ENCODE results near the gene COX4I2. TPM values are rescaled to one million over a fixed set of nuclear protein-coding genes. Genes with fewer than 3 reads are reported as not detected.
A peak's percentile ranks its signal among the peaks of the same experiment; 100 is the strongest.

Gene COX4I2
- not detected for total RNA-seq
- not detected for polyA plus RNA-seq

- H3K4me1 ChIP-seq (ENCODE audit: insufficient read depth, low read length), result peaks cover under 1% of the 10 kb centered on the region
- no peak within 1 kb of the TSS for H3K4me3 ChIP-seq (ENCODE audit: low read length)
- no peaks in the 10 kb centered on the region for H3K36me3 Mint-ChIP-seq
- DNase-seq, result no peak
- H3K4me1 Mint-ChIP-seq, result peaks cover 1 to 8% (median 3%) of the 10 kb centered on the region in 3 donors
- H3K27ac Mint-ChIP-seq, result peak within 1 kb of the TSS in 1 of 8 donors; percentile 29
- peaks cover 2 to 17% of the 10 kb centered on the region in 2 donors for H3K27me3 Mint-ChIP-seq
- no peak within 1 kb of the TSS for H3K27ac ChIP-seq (ENCODE audit: low read depth, low read length)
- no peaks in the 10 kb centered on the region for H3K9me3 Mint-ChIP-seq
- peaks cover 4% of the 10 kb centered on the region for H3K27me3 ChIP-seq (ENCODE audit: insufficient read depth, low read length, poor library complexity, severe bottlenecking)
- POLR2A ChIA-PET, result no interaction called here
- H3K4me3 Mint-ChIP-seq, result no peak within 1 kb of the TSS
- CTCF ChIA-PET, result interaction anchor here (0.8 kb wide), 1 partner anchor 86 kb away, joined by 3 read pairs; no protein-coding TSS in a partner anchor
- H3K36me3 ChIP-seq (ENCODE audit: insufficient read depth, low read length), result no peaks in the 10 kb centered on the region
- no peaks in the 10 kb centered on the region for H3K9me3 ChIP-seq (ENCODE audit: low read length)
Observed at GRCh38 chr20:31637660-31638059, at the start of gene COX4I2. Gene COX4I2 (plus strand): TSS chr20:31637912. CDS start chr20:31639018, 1,106 bp downstream.

DNA sequence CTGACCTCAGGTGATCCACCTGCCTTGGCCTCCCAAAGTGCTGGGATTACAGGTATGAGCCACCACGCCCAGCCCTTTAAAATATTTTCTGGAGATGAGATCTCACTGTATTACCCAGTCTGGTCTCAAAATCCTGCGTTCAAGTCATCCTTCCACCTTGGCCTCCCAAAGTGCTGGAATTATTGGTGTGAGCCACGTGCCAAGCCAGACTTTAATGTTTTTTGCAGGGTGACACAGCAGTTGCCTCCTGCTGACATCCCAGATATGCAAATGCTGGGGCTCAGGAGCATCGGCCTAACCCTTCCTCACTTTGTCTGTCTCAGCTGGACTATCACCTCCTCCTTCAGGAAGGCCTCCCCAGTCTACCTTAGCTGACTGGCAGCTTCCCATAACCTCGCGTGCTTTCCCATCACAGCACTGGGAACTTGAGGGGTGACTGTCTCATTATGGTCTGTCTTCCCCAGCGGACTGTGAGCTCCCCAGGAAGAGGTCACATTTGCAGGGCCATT, 46.9 kb upstream of the COX4I2 start:
- H3K9me3 Mint-ChIP-seq, result no peaks in the 10 kb centered on the region
- Histone ChIP-seq H3K27me3 (ENCODE audit: insufficient read depth, low read length, poor library complexity, severe bottlenecking) (peaks cover 10% of the 10 kb centered on the region), H3K27ac (ENCODE audit: low read depth, low read length) (no peak overlapping the region), H3K36me3 (ENCODE audit: insufficient read depth, low read length) (no peaks in the 10 kb centered on the region), H3K9me3 (ENCODE audit: low read length) (no peaks in the 10 kb centered on the region), H3K4me1 (ENCODE audit: insufficient read depth, low read length) (peaks cover 4% of the 10 kb centered on the region), H3K4me3 (ENCODE audit: low read length) (no peak overlapping the region)
- DNase-seq, result no peak
- no peak overlapping the region for H3K27ac Mint-ChIP-seq
- ChIA-PET POLR2A (no interaction called here), CTCF (interaction anchor here (0.9 to 1.5 kb wide), 4 partner anchors 13 to 133 kb away, joined by 3 to 9 read pairs (median 4); no protein-coding TSS in a partner anchor)
- H3K36me3 Mint-ChIP-seq, result no peaks in the 10 kb centered on the region
- H3K4me1 Mint-ChIP-seq, result peaks cover 6 to 7% (median 7%) of the 10 kb centered on the region in 3 donors
- H3K4me3 Mint-ChIP-seq, result no peak overlapping the region
- peaks cover 19 to 30% of the 10 kb centered on the region in 2 donors for H3K27me3 Mint-ChIP-seq

- DNase-seq, result no peak
- H3K27ac Mint-ChIP-seq, result no peak overlapping the region
Observed at GRCh38 chr20:31593221-31594001, 44.3 kb upstream of the COX4I2 start.

GRCh38 chr20:31594002-31594557, 43.6 kb upstream of the COX4I2 start:
- Histone ChIP-seq H3K4me3 (ENCODE audit: low read length) (no peak overlapping the region), H3K9me3 (ENCODE audit: low read length) (no peaks in the 10 kb centered on the region), H3K4me1 (ENCODE audit: insufficient read depth, low read length) (no peaks in the 10 kb centered on the region), H3K36me3 (ENCODE audit: insufficient read depth, low read length) (no peaks in the 10 kb centered on the region), H3K27ac (ENCODE audit: low read depth, low read length) (no peak overlapping the region), H3K27me3 (ENCODE audit: insufficient read depth, low read length, poor library complexity, severe bottlenecking) (no peaks in the 10 kb centered on the region)
- no peak overlapping the region for H3K4me3 Mint-ChIP-seq
- H3K36me3 Mint-ChIP-seq, result no peaks in the 10 kb centered on the region
- H3K27me3 Mint-ChIP-seq, result peaks cover 10 to 11% of the 10 kb centered on the region in 2 donors
- CTCF ChIA-PET, result interaction anchor here (0.9 to 23.1 kb wide), 2 partner anchors 14 to 28 kb away, joined by 3 to 887 read pairs; no protein-coding TSS in a partner anchor
- peak overlapping the region in 1 of 8 donors; percentile 16 for H3K27ac Mint-ChIP-seq
- H3K9me3 Mint-ChIP-seq, result no peaks in the 10 kb centered on the region
- DNase-seq, result no peak
- POLR2A ChIA-PET, result no interaction called here
- H3K4me1 Mint-ChIP-seq, result no peaks in the 10 kb centered on the region

More at GRCh38 chr20:31593221-31594001, 44.3 kb upstream of the COX4I2 start:
- Histone ChIP-seq H3K27ac (ENCODE audit: low read depth, low read length) (no peak overlapping the region), H3K27me3 (ENCODE audit: insufficient read depth, low read length, poor library complexity, severe bottlenecking) (peaks cover 2% of the 10 kb centered on the region), H3K36me3 (ENCODE audit: insufficient read depth, low read length) (no peaks in the 10 kb centered on the region), H3K9me3 (ENCODE audit: low read length) (no peaks in the 10 kb centered on the region), H3K4me3 (ENCODE audit: low read length) (no peak overlapping the region), H3K4me1 (ENCODE audit: insufficient read depth, low read length) (no peaks in the 10 kb centered on the region)
- POLR2A ChIA-PET, result interaction anchor here (0.6 kb wide), 1 partner anchor 21 kb away, joined by 3 read pairs; no protein-coding TSS in a partner anchor
- H3K4me1 Mint-ChIP-seq, result peaks cover under 1 to 2% (median under 1%) of the 10 kb centered on the region in 3 donors
- no peak overlapping the region for H3K4me3 Mint-ChIP-seq
- no peaks in the 10 kb centered on the region for H3K36me3 Mint-ChIP-seq
- no peaks in the 10 kb centered on the region for H3K9me3 Mint-ChIP-seq
- peaks cover 17 to 18% of the 10 kb centered on the region in 2 donors for H3K27me3 Mint-ChIP-seq
- CTCF ChIA-PET, result interaction anchor here (0.9 kb wide), 1 partner anchor 13 kb away, joined by 3 read pairs; no protein-coding TSS in a partner anchor

- H3K27me3 ChIP-seq (ENCODE audit: insufficient read depth, low read length, poor library complexity, severe bottlenecking), result no peaks in the 10 kb centered on the region
- no peak overlapping the region for H3K4me3 ChIP-seq (ENCODE audit: low read length)
- H3K27ac Mint-ChIP-seq, result peak overlapping the region in 1 of 8 donors; percentile 16
- H3K9me3 ChIP-seq (ENCODE audit: low read length), result no peaks in the 10 kb centered on the region
- ChIA-PET POLR2A (no interaction called here), CTCF (interaction anchor here (23.1 kb wide), 1 partner anchor 29 kb away, joined by 887 read pairs; no protein-coding TSS in a partner anchor)
- H3K27ac ChIP-seq (ENCODE audit: low read depth, low read length), result no peak overlapping the region
- no peaks in the 10 kb centered on the region for H3K9me3 Mint-ChIP-seq
- no peak overlapping the region for H3K4me3 Mint-ChIP-seq
- no peaks in the 10 kb centered on the region for H3K4me1 Mint-ChIP-seq
- no peaks in the 10 kb centered on the region for H3K36me3 Mint-ChIP-seq
- H3K27me3 Mint-ChIP-seq, result peaks cover 5 to 6% of the 10 kb centered on the region in 2 donors
- no peak for DNase-seq
- no peaks in the 10 kb centered on the region for H3K36me3 ChIP-seq (ENCODE audit: insufficient read depth, low read length)
- no peaks in the 10 kb centered on the region for H3K4me1 ChIP-seq (ENCODE audit: insufficient read depth, low read length)
Observed at GRCh38 chr20:31594558-31595379, 42.9 kb upstream of the COX4I2 start.

DNA sequence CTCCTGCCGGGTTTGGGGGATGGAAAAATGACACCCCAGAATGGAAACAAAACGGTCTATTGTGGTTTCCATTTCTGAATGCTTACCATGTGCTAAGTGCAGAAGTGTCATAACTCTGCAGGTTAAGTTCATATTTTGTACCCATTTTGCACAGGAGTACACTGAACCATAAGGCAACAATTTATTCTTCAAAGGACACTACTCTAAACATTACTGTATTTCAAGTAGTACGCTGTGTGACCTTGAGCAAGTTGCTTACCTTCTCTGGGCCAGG, 42.4 kb upstream of the COX4I2 start:
- H3K27ac Mint-ChIP-seq, result no peak overlapping the region
- no peaks in the 10 kb centered on the region for H3K36me3 ChIP-seq (ENCODE audit: insufficient read depth, low read length)
- H3K36me3 Mint-ChIP-seq, result no peaks in the 10 kb centered on the region
- POLR2A ChIA-PET, result no interaction called here
- no peaks in the 10 kb centered on the region for H3K9me3 Mint-ChIP-seq
- no peaks in the 10 kb centered on the region for H3K9me3 ChIP-seq (ENCODE audit: low read length)
- H3K27me3 ChIP-seq (ENCODE audit: insufficient read depth, low read length, poor library complexity, severe bottlenecking), result no peaks in the 10 kb centered on the region
- no peak overlapping the region for H3K4me3 Mint-ChIP-seq
- H3K4me3 ChIP-seq (ENCODE audit: low read length), result no peak overlapping the region
- H3K4me1 Mint-ChIP-seq, result no peaks in the 10 kb centered on the region
- peak overlapping the region; percentile 59 for H3K27ac ChIP-seq (ENCODE audit: low read depth, low read length)
- CTCF ChIA-PET, result interaction anchor here (23.1 kb wide), 1 partner anchor 30 kb away, joined by 887 read pairs; no protein-coding TSS in a partner anchor
- no peak for DNase-seq
- H3K27me3 Mint-ChIP-seq, result peaks cover 6% of the 10 kb centered on the region in 2 donors
- H3K4me1 ChIP-seq (ENCODE audit: insufficient read depth, low read length), result no peaks in the 10 kb centered on the region

- CTCF ChIA-PET, result interaction anchor here (1.4 to 23.1 kb wide), 2 partner anchors 17 to 30 kb away, joined by 3 to 887 read pairs; no protein-coding TSS in a partner anchor
- Histone ChIP-seq H3K4me1 (ENCODE audit: insufficient read depth, low read length) (no peaks in the 10 kb centered on the region), H3K4me3 (ENCODE audit: low read length) (no peak overlapping the region), H3K27ac (ENCODE audit: low read depth, low read length) (peak overlapping the region; percentile 59), H3K36me3 (ENCODE audit: insufficient read depth, low read length) (no peaks in the 10 kb centered on the region), H3K9me3 (ENCODE audit: low read length) (no peaks in the 10 kb centered on the region), H3K27me3 (ENCODE audit: insufficient read depth, low read length, poor library complexity, severe bottlenecking) (no peaks in the 10 kb centered on the region)
- POLR2A ChIA-PET, result no interaction called here
- H3K27ac Mint-ChIP-seq, result peak overlapping the region in 1 of 8 donors; percentile 58
- no peak for DNase-seq
- H3K4me1 Mint-ChIP-seq, result no peaks in the 10 kb centered on the region
- H3K36me3 Mint-ChIP-seq, result no peaks in the 10 kb centered on the region
- no peak overlapping the region for H3K4me3 Mint-ChIP-seq
- H3K9me3 Mint-ChIP-seq, result no peaks in the 10 kb centered on the region
- peaks cover 6 to 9% of the 10 kb centered on the region in 2 donors for H3K27me3 Mint-ChIP-seq
Observed at GRCh38 chr20:31595654-31596411, 41.9 kb upstream of the COX4I2 start.

Measured in CD8-positive, alpha-beta memory T cell (primary cell).